Ishikawa (cell line): ENCODE measurements around the gene TSPO2.

Source experiments
- MAX ChIP-seq: IDR thresholded peaks from 2 replicates; pipeline ENCODE4 v1.6.1; 2012
- REST ChIP-seq: IDR thresholded peaks from 2 replicates; pipeline ENCODE4 v1.6.1; 2012; ENCODE audit warnings: low read depth, mild to moderate bottlenecking

GRCh38 chr6:41047745-41048732, 5.8 kb downstream of the TSPO2 start:
- TF ChIP-seq REST (no peak), MAX (no peak)
